Forelimb muscle (tissue), 1 donor: Measurements from ENCODE around the gene ZFYVE21. TPM values are rescaled to one million over a fixed set of nuclear protein-coding genes. Genes with fewer than 3 reads are reported as not detected.

Experiments used
- DNase-seq: peaks from one replicate; pipeline ENCODE4 v3.0.0-alpha.2; 2013; ENCODE audit warnings: low read depth
- polyA plus RNA-seq: library from polyadenylated mRNA; unstranded; fragments of 120-200 nt; gene quantifications from one replicate; pipeline ENCODE4 v1.2.1, GENCODE V29; 2013; ENCODE audit not compliant: insufficient read length

The ZFYVE21 gene
- polyA plus RNA-seq, 1 donor, result 42.2 TPM

DNA sequence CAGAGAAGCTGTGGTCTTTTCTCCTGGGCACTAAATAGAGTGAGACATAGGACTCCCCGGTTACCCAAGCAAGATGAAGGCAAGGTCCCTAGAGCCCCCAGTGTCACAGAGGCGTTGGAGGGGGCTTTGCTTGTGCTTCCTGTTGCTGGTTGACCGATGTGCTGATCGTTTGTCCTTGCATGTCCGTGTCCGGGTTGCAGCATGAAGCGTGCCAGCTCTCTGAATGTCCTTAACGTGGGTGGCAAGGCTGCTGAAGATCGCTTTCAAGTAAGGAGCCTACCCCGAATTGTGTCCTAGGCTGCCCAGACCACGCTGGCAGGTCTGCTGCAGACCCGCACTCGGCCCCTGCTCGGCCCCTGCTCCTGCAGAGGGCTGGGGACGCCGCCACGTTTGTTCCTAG, 23.5 kb upstream of the ZFYVE21 start:
- DNase-seq, result no peak

- no peak for DNase-seq
These were observed 22.7 kb upstream of the ZFYVE21 start for GRCh38 chr14:103692871-103693270.

- DNase-seq, result no peak
These were observed 22.1 kb upstream of the ZFYVE21 start for GRCh38 chr14:103693515-103693914.

DNA sequence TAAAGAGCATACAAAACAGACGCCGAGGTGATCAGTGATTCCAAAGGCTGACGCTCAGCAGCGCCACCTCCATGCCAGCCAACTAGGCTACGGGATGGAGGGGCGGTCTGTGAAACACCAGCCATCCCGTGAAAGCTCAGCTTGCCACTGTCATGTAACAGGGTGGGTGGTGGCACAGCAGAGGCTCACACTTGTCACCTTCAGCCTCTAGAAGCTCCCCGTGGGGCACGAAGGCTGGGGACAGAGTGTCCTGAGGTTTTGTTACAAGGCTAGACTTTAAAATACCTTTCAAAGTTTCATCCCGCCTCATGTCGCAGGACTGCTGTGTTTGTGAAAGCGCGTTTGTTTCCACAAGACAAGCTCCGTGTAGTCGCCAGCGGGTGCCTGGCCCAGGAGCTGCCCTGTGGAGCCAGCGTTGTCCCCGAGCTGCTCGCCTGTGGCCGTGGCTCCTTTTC, 21.0 kb upstream of the ZFYVE21 start:
- DNase-seq, result no peak

DNA sequence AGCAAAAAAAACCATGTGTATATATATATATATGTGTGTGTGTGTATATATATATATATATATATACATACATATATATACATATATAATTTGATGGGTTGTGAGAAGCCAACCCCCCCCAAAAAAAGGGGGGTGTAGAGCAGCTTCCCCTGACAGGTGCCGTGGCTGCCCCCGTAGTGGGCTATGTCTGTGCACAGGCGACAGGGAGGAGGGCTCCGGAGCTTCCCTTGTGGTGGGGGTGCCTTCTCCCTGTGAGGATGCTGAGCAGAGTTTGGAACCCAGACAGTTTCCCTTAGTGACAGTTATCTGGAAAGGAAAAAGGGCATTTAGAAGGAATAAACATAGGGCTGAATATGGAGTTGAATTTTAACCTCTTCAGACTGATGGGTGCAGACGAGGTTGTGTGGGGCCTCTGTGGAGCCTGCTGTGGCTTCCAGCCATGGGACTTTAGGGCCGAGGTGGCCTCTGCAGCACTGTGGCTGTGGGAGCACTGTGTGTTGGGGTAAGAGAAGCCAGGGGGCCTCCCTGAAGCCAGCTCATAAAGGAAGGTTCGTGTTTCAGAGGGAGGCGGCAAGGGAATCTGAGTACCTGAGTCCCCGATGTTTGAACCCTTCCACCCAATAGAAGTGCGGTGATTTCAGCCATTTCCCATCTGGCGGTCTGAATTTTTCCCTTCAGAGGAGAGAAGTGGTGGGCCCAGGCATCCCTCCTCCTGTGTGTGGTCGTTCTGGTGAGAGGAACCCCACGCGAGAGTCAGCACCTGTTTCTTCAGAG, 20.1 kb upstream of the ZFYVE21 start:
- no peak for DNase-seq

GRCh38 chr14:103696070-103696402, 19.6 kb upstream of the ZFYVE21 start:
- no peak for DNase-seq

DNA sequence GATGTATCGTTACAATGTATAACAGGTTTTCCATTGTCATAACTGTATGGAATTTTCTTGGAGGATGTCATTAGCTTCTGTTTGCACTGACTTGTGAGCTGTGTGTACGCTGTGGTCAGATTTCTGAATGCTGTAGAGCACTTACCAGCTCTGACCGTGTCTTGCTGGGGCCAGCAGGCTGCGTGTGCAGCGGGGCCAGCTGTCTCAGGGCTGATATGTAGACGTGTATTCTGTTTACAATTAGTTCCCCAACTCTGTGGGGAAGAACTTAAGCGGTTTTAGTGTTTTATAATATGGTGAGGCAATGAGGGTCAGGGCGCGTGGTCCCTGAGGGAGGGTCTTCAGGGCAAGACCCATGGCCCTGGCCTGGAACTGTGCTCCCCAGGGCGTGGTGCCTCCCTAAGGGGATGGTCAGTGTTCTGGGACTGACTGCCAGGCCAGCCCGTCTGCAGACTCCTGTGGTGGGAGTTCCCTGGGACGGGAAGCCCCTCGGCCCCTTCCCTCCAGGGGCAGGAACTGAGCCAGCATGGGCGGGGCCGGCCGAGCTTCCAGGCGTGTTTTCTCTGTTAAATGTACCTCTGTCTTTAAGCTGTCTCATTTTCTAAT, 19.0 kb upstream of the ZFYVE21 start:
- DNase-seq, result peak; percentile 60

DNA sequence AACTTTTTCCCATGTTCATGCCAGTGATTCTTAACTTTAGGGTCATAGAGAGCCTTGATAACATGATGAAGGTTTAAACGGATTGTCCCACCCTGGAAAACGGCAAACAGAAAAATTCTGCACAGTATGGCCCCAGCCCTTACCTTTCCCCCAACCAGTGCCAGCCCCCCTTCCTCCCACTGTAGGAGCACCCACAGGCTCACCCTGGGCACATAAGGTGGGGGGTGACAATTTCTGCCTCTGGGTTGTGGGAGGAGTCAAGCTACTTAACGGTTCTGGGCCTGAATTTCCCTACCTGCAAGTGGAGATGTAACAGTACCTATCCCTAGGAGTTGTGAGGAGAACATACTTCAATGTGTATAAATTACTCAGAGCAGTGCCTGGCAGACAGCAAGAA, 18.4 kb upstream of the ZFYVE21 start:
- DNase-seq, result no peak

DNA sequence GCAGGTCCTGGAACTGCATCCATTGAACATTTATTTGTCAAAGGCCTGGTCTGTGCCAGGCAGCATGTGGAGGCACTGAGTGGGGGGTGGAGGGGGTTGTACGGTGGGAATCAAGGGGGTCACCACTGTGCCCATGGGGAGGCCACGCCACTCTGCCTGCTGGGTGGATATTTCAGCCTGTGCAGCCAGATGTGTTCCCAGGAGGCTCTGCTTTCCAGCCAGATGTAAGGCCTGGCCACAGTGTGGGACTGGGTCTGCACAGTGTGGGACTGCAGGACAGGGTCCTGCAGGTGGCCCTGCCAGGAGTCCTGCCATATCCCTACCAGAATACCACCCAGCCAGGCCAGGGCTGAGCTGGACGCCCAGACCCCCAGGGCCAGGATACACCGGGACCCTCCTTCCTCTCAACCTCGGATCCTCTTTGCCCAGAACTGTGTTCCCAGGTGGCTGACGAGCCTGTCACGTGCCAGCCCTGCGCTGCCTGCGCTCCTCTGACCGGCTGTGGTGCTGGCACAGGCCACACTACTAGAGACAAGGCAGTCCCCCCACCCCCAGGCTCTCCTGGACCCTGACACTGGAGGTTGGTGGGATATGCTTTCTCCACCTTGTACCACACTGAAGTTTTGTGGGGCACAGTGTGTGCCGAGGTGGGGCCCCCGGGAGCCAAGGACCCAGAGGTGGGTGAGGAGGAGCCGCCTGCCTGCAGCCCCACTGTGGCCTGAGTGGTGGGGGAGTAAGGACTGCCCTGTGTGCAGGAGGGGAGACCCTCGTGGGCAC, 17.8 kb upstream of the ZFYVE21 start:
- no peak for DNase-seq

DNA sequence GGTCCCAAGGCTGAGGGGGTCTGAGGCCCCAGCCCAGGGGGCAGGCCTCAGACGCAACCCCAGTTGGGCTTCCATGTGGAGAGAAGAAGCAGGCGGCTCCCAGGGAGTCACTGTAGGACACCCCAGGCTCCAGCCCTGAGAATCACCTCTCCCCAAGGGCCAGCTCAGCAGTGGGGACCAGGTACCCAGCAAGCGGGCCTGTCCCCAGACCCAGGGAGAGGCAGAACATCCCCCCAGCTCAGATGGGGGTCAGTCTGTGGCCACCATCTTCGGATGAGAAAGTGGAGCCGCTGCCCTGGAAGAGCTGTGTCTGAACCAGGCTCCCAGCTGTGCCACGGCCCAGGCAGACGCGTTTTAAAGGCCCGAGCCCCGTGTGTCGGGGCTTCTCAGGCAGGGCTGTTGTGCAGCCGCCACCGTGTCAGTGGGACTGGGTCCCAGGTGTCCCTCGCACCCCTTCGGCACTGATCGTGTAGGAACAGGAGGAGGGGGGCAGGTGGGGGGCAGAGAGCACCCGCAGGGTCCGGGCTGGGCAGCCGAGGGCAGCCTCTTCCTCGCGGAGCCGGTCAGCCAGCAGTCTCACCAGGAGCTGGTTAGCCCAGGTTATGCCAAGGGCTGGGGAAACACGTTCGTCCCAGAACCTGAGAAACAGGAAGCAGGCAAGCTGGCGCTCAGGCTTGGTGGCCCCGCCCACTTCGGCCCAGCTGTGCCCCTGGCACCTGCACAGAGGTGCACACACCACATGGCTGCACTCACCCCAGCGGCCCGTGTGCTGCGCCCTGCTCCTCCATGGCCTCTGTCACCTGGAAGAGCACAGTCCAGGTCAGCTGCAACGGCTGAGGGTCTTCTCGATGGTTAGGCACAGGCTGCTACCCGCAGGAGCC, 17.0 kb upstream of the ZFYVE21 start:
- DNase-seq, result no peak

- DNase-seq, result no peak
These were observed 16.3 kb upstream of the ZFYVE21 start for GRCh38 chr14:103699261-103699661.

- no peak for DNase-seq
These were observed 15.5 kb upstream of the ZFYVE21 start for GRCh38 chr14:103699901-103700752.

DNA sequence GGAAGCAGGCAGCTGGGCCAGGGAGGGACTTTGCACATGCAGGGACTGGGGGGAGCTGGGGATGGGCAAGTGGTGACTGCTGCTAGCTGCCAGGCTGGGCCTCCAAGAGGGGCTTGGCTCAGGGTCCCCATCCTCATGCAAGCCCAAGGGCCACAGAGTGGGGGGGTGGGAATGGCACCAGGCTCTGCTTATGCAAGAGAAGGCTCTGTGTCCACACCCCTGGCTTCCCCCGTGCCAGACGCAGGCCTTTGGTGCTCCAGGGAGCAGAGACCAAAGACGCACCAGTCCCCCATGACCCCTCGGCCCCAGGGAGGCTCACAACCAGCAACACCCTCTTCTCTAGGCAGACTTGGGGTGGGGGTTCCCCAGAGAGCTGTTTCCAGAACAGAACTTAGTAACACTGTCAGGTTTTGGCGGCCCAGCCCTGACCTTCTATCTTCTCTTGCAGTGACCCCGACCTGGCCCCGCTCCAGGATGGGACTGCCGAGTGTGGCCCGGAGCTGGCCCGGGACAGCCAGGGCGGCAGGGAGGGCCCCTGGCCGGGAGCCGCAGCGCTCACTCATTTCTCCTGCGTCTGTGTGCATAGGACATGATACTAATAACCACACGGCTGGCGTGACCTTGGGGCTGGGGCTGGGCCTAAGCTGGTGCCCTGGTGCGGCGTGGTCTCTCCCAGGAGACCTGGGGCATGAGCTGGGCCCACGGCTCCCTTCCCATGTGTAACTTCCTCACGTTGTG, 14.7 kb upstream of the ZFYVE21 start:
- DNase-seq, result no peak

DNA sequence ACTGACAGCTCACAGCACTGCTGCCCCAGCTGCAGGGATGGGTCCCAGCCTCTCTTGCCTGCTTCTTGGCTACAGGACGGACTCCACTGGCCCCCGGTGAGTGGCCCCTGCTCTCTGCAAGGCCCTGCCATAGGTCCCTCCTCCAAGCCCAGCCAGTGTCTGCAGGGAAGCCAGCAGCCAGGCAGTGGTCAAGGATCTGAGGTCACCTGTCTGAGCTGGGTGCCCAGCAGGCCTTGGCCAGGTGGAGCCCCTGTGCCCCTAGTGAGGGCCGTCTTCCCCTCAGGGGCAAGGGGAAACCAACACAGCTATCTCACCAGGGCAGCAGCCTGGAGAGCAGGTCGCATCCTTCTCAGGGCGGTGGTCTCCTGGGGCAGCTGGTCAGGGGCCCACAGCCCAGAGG, 13.5 kb upstream of the ZFYVE21 start:
- DNase-seq, result no peak

DNA sequence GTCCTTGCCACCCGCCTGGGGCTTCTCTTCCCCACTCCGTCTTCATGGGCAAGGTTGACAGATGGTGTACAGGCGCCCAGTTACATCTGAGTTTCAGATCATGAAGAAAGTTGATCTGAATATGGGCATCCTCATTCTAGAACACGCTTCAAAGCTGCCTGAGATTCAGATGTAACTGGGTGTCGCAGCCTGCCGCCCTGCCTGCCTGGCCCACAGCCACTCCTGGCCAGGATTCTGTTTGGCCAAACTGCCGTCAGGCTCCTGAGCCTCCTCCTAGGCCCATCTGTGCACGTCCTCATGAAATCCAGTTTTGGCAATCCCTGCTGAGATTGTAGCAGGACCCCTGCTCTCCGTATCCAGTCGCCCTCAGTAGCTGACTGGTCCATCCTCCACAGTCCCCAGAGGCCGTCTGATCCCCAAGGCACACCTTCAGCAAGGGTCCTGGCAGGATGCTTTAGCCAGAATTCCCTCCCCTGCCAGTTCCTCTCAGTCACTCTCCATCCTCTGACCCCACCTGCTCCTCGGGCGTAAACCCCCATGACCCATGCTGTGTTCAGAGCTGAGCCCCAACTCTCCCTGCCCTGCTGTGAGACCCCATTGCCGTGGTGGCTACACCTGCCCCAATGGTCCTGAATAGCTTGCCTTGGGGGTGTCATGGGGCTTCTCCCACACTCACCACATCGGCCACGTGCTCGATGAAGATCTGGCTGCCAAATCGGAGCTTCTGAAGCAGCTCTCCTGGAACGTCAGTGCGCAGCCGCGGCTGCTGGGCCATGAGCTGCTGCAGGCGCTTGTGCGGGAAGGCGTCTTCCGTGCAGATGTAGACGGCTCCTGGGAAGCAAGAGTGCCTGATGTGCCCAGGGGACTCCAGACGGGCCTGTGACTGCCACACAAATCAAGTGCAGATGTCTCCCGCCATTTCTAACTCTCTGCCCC, 12.8 kb upstream of the ZFYVE21 start:
- no peak for DNase-seq

GRCh38 chr14:103703433-103704385, 11.9 kb upstream of the ZFYVE21 start:
- DNase-seq, result no peak

- no peak for DNase-seq
These were observed 10.9 kb upstream of the ZFYVE21 start for GRCh38 chr14:103704708-103705107.

DNA sequence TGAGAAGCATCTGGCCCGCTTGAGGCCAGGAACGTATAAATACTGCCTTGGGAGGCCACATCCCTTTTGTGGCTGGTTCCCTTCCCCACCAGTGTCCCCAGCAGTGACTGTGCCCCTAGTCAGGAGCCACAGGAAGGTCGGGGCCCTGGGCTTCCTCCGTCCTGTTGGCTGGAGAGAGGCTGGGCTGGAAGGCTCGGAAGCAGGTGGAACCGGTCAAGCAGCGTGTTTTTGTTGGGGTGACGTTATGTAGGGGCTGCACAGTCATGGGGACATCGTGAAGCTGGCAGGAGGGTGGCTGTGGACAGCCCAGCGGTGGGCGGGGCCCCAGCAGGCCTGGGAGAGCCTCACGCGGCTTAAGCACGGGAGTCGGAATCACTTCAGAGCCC, 10.5 kb upstream of the ZFYVE21 start:
- no peak for DNase-seq
